Occipital lobe (tissue), 2 donors: Measurements from ENCODE around the gene FURIN. TPM values are rescaled to one million over a fixed set of nuclear protein-coding genes. Genes with fewer than 3 reads are reported as not detected.
"Not testable (repeated sequence)": the region's sequence is repeated elsewhere in the genome, so short reads cannot be mapped to it uniquely, and the experiment has no call there.

Experiments used
- DNase-seq: peaks from one replicate; lab custom pipeline; 2025; lab: John Stamatoyannopoulos, UW
- total RNA-seq: library from RNA; depleted of rRNA; stranded (reverse); fragments of >200 nt; gene quantifications from one replicate; pipeline ENCODE4 v1.2.3, GENCODE V29; 2014

The FURIN gene
- total RNA-seq, 1 donor from 2014 or later: 8.7 TPM

GRCh38 chr15:90881978-90882721, 13.8 kb downstream of the FURIN start:
- DNase-seq: no peak

DNA sequence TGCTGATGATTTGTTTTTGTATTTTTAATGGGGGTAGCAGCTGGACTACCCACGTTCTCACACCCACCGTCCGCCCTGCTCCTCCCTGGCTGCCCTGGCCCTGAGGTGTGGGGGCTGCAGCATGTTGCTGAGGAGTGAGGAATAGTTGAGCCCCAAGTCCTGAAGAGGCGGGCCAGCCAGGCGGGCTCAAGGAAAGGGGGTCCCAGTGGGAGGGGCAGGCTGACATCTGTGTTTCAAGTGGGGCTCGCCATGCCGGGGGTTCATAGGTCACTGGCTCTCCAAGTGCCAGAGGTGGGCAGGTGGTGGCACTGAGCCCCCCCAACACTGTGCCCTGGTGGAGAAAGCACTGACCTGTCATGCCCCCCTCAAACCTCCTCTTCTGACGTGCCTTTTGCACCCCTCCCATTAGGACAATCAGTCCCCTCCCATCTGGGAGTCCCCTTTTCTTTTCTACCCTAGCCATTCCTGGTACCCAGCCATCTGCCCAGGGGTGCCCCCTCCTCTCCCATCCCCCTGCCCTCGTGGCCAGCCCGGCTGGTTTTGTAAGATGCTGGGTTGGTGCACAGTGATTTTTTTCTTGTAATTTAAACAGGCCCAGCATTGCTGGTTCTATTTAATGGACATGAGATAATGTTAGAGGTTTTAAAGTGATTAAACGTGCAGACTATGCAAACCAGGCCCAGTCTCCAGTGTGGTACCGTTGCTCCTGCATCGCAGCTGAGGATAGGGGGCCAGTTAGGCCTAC, 14.6 kb downstream of the FURIN start:
- DNase-seq: no peak

DNA sequence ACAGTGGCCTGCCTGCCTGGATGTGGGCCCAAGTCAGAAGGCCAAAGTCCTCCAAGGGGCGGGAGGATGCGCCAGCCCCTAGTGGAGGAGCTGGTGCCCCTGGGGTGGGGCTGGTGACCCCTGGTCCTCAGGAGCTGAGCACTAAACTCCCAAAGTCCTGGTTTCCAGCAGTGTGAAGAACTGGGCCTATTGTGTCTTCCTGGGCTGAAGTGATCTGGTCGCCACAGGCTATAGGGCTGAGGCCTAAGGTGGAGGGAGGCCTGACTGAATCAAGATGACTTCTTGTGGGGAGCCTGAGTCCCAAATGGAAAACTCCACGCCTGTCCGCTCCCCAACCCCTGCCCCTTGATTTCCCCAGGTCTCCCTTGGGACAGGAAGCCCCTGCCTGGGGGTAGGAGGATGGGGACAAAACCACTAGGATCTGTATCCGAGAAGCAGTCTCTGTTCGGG, 15.2 kb downstream of the FURIN start:
- DNase-seq: no peak

GRCh38 chr15:90883976-90884718, 15.8 kb downstream of the FURIN start, which contains the start of gene FES:
Gene FES, plus strand, starts transcription at chr15:90884504. Its CDS starts 542 bp downstream, at chr15:90885046.
- DNase-seq: no peak

- DNase-seq: no peak
Observed at GRCh38 chr15:90884719-90885431, 16.5 kb downstream of the FURIN start.

DNA sequence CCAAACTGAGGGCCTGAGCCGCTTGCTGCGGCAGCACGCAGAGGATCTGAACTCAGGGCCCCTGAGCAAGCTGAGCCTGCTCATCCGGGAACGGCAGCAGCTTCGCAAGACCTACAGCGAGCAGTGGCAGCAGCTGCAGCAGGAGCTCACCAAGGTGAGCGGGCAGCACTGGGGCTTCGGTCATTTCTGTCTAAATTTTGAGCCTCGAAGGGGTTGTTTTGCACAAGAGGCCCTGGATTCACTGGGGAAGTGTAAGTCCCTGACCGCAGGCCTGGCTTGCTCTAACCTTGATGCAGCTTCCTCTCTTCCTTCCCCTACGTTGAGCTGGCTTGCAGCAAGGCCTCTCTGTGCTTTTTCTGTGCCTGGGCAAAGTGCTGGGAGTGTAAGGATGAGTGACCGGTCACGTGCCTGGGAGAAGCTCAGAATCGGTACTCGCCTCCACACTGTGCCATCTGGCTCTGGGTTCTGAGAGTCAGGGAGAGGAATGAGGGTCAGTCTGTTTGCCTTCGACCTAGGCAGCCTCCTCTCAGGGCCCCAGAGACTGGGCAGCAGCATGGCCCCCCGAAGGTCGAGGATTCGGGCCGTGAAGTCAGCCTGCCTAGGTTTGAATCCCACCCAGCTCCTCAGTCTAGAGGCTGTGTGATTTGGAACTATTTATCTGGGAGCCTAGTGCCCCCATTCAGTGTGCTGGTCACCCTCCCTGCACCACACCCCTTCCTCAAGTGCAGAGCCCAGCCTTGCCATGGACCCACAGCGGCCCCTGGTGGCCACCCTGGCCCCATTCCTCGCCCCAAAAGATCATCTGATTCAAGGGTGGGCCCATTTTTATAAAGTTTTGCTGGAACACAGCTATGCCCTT, 17.3 kb downstream of the FURIN start:
- peak; percentile 38 for DNase-seq

DNA sequence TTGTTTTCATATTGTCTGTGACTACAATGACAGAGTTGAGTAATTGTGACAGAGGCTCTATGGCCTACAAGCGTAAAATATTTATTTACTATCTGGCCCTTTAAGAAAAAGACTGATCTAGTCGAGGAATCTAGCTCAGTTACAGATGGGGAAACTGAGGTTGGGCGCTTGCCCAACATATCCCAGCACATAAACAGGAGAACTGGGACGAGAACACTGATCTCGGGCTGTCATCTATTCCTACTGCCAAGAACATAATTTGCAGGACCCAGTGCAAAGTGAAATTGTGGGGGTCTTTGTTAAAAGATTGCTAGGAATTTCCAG, 17.9 kb downstream of the FURIN start:
- no peak for DNase-seq

GRCh38 chr15:90887037-90887481, 18.7 kb downstream of the FURIN start:
- no peak for DNase-seq

- DNase-seq: no peak
Observed at GRCh38 chr15:90889313-90889730, 20.9 kb downstream of the FURIN start.

GRCh38 chr15:90889736-90890456, 21.5 kb downstream of the FURIN start:
- no peak for DNase-seq

GRCh38 chr15:90890839-90891238, 22.5 kb downstream of the FURIN start:
- DNase-seq: no peak

DNA sequence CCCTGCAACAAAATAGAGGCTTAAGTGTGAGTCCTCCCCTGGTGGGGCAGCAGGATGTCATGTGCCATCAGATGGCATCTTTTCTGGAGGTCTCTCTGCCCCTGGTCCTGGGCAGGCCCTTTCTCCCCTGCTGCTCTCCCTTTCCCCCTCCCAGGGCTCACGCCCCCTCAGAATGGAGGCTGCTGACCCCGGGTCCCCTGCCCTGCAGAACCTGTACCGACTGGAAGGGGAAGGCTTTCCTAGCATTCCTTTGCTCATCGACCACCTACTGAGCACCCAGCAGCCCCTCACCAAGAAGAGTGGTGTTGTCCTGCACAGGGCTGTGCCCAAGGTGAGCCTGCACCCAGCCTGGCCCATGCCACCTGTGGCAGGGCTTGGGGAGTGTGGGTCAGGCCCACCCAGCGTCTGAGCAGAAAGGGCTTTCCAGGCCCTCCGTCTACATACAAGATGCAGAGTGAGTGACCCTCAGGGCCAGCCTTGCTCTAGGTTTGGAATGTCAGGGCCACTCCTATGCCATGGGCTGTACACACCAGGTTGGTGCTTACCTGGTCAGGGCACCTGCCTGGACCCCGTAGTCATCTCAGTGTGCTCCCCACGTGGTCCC, 23.1 kb downstream of the FURIN start:
- no peak for DNase-seq

- no peak for DNase-seq
Observed at GRCh38 chr15:90892023-90892422, 23.6 kb downstream of the FURIN start.

DNA sequence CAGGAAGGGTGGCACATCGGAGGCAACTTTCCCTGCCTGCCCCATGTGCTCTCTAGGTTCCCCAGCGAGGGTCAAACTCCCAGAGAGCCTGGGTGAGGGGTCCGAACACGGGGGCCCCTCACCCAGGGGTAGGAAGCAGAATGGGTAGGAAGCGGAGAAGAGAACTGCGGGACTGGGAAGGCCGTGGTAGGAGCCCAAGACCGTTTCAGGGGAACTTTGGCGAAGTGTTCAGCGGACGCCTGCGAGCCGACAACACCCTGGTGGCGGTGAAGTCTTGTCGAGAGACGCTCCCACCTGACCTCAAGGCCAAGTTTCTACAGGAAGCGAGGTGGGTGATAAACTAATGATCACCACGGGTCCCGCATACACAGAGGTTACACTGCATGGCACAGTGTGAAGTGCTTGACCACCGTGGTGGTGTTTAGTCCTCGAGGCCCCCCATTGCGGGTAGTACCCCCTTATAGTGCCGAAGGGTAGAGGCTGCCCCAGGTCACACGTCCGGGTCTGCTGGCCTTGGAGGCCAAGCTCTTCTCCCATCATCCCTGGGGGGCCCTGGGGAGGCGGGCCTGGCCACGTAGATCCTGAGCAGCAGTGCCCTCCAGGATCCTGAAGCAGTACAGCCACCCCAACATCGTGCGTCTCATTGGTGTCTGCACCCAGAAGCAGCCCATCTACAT, 24.2 kb downstream of the FURIN start:
- no peak for DNase-seq

- DNase-seq: no peak
Observed at GRCh38 chr15:90893175-90894090, 25.0 kb downstream of the FURIN start.

GRCh38 chr15:90895571-90896117, 27.3 kb downstream of the FURIN start:
- peak; percentile 61 for DNase-seq

- not testable (repeated sequence) for DNase-seq
Observed at GRCh38 chr15:90897131-90897655, 28.8 kb downstream of the FURIN start.
